ENCODE measurements around the gene MAGEA2.
"Not testable (repeated sequence)": the region's sequence is repeated elsewhere in the genome, so short reads cannot be mapped to it uniquely, and the experiment has no call there.

The MAGEA2 gene

DNA sequence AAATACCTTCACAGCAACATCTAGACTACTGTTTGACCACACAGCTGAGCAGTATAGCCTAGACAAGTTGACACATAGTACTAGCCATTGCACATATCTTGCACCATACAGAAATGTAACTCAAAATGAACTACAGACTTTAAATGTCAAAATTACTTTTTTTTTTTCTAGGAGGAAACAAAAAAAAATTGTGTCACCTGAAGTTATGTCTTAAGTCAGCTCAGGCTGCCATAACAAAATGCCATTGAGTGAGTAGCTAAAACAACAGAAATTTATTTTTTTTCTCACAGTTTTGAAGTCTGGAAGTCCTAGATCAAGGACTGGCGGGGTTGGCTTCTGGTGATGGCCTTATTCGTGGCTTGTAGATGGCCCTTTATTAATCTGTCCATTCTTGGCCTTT, 44.5 kb downstream of the MAGEA2 start, which contains the start of gene CSAG2:
Gene CSAG2, minus strand, starts transcription at position 101 of the 400 bp plus-strand sequence. CDS start 161 bp downstream, outside the sequence.
- in situ Hi-C loops (cut with HindIII; ENCODE audit: low sequenced_read_pairs): not testable (repeated sequence)

DNA sequence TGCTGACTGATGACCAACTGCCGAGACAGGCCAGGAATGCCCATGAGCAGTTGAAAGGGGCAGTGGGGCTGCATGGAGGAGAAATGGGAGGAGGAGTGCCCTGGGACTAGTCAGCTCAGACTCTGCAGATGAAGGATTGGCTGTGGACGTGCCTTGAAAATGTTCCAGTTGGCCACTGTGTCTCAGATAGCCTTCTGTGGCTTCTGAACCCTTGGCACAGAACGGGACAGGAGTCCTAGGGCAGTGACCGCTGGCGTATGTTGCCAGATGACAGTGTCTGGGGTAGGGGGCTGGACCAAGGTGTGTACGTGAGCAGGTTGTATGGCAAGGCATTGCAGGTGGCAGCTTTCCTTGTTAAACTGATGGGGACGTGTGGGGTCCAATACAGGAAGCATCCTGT, 47.1 kb downstream of the MAGEA2 start:
- in situ Hi-C loops (cut with HindIII; ENCODE audit: low sequenced_read_pairs): not testable (repeated sequence)

DNA sequence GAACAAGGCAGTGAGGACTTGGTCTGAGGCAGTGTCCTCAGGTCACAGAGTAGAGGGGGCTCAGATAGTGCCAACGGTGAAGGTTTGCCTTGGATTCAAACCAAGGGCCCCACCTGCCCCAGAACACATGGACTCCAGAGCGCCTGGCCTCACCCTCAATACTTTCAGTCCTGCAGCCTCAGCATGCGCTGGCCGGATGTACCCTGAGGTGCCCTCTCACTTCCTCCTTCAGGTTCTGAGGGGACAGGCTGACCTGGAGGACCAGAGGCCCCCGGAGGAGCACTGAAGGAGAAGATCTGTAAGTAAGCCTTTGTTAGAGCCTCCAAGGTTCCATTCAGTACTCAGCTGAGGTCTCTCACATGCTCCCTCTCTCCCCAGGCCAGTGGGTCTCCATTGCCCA, 53.3 kb downstream of the MAGEA2 start:
- in situ Hi-C loops (cut with HindIII; ENCODE audit: low sequenced_read_pairs): not testable (repeated sequence)

Data from endothelial cell of hepatic sinusoid (primary cell).